HFF-Myc (cell line): Measurements from ENCODE around the gene OSBPL3.
A peak's percentile ranks its signal among the peaks of the same experiment; 100 is the strongest.

Source experiments
- DNase-seq: peaks from one replicate; pipeline ENCODE4 v3.0.0-alpha.2; 2011; ENCODE audit warnings: low read depth; ENCODE audit errors: extremely low read depth
- H3K4me3 ChIP-seq: replicated peaks from 2 replicates; pipeline ENCODE4 v1.5.1; 2011; ENCODE audit warnings: low read depth, mild to moderate bottlenecking, control low read depth, low read length
- TF ChIP-seq, protein P1 (sequence below): IDR thresholded peaks from 2 replicates; pipeline ENCODE4 v1.5.1; 2012; ENCODE audit warnings: mild to moderate bottlenecking, low read depth, low read length, control low read depth; ENCODE audit errors: missing control alignments

The OSBPL3 gene

DNA sequence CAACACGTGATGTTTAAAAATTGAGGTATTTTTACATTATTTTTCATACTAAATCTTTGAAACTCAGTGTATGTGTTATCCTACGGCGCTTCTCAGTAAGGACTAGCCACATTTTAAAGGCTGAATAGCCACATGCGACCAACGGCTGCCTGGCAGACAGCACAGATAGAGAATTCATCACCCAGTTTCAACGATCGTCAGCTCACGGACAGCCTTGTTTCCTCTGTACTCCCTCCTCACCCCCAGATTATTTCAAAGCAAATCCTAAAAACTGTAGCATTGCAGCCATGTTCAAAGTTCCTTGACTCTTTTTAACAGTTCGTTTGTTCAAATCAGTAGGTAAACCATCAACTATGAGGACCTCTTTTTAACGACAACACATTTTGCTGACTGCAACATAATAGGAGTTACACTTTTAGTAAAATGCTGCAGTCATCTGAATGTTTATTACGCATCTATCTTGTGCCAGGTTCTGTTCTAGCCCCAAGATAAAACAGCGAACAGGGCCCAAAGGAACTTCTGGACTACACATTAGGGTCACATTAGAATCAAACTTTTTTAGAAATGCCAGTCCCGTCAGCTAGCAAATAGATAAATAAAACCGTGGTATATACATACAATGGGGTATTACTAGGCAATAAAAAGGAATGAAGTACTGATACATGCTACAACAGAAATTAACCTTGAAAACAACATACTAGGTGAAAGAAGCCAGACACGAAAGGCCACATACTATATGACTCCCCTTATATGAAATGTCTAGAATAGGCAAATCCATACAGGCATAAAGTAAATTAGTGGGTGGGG lies 5.7 kb downstream of the OSBPL3 start:
- DNase-seq: no peak
- H3K4me3 ChIP-seq: no peak overlapping the region
- TF ChIP-seq, protein P1, sequence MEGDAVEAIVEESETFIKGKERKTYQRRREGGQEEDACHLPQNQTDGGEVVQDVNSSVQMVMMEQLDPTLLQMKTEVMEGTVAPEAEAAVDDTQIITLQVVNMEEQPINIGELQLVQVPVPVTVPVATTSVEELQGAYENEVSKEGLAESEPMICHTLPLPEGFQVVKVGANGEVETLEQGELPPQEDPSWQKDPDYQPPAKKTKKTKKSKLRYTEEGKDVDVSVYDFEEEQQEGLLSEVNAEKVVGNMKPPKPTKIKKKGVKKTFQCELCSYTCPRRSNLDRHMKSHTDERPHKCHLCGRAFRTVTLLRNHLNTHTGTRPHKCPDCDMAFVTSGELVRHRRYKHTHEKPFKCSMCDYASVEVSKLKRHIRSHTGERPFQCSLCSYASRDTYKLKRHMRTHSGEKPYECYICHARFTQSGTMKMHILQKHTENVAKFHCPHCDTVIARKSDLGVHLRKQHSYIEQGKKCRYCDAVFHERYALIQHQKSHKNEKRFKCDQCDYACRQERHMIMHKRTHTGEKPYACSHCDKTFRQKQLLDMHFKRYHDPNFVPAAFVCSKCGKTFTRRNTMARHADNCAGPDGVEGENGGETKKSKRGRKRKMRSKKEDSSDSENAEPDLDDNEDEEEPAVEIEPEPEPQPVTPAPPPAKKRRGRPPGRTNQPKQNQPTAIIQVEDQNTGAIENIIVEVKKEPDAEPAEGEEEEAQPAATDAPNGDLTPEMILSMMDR: no peak

DNA sequence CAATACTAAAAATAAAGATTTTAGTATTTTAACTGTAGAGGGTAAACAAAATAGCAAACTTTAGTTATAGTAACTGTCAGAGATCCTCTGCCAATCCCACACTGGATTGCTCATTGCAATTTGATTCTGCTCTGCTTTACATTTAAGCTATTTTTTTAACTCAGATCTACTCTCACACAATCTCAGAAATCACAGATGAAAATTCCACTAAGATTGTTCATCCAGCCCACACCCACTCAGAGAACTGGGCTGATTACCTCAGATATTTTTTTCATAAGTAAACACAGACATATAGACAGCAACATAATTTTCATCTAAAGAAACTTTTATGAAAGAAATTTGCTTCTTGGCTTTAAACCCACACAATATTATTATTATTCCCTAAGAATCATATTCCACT lies 7.0 kb downstream of the OSBPL3 start:
- H3K4me3 ChIP-seq: no peak overlapping the region
- TF ChIP-seq, protein P1: no peak
- no peak for DNase-seq

DNA sequence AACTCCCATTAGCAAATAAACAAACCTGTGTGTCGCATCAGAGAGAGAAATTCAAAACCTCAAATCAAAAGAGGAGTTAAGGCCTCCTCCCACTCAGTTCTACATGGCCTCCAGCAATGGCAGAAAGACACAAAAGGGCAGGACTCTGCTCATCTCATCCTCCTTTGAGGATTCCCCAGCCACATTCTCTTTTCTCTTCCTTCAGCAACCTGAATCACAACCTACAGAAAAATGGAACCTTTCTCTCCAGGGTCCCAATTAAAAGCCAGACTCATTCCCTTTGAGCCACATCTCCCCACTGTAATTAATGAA lies 7.9 kb downstream of the OSBPL3 start:
- no peak for DNase-seq
- no peak overlapping the region for H3K4me3 ChIP-seq
- TF ChIP-seq, protein P1: no peak

DNA sequence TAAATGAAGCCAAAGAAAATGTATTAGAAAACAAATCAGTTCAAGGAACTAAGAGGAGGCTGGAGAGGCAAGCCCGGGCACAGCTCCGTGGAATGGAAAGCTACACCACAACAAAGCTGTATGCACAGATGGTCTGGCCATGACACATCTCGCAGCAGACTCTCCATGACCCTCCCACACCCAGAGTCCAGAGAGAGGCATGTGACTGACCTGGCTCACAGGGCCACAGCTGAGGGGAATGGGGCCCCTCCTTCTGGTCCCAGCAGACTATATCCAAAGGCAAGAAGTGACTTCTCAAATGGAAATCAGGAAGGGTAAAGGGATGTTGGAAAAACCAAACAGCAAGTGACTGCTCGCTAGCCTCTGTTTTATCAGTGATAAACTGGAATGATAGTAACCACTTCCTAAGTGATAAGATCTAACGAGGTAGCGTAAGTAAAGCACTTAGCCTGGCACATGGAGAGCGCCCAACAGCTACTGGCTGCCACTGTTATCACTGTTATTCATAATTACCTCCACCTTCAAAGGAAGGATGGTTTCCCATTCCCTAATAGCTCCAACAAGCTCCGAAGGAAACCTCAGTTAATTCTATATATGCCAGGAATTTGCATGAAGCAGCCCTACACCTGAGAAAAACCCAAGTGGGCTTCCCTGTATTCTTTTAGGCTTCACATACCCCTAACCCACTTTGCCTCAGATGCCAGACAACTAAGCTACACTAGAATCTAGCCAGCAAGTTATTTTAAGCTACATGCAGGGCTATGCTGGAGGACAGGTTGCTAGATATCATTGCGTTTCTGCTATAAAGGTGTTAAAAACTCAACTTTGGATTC lies 8.4 kb downstream of the OSBPL3 start:
- H3K4me3 ChIP-seq: no peak overlapping the region
- peak; percentile 94 for DNase-seq
- TF ChIP-seq, protein P1: no peak

DNA sequence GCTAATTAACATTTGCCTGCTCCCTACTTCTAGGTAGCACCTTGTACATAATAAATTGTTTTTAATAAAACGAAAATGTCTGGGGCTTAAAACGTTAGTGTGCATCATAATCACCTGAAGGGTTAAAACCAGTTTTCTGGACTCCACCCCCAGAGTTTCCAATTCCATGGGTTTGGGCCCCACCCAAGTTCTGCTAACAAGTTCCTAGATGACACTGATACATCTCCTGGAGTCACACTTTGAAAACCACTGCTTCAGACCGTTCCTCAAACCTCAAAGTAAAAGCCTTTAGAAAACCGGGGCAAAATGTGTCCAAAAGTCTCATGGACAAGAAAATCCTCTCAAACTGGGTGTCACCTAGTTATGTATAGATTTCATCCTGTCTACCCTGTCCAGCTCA lies 9.3 kb downstream of the OSBPL3 start:
- H3K4me3 ChIP-seq: no peak overlapping the region
- TF ChIP-seq, protein P1: no peak
- DNase-seq: no peak

DNA sequence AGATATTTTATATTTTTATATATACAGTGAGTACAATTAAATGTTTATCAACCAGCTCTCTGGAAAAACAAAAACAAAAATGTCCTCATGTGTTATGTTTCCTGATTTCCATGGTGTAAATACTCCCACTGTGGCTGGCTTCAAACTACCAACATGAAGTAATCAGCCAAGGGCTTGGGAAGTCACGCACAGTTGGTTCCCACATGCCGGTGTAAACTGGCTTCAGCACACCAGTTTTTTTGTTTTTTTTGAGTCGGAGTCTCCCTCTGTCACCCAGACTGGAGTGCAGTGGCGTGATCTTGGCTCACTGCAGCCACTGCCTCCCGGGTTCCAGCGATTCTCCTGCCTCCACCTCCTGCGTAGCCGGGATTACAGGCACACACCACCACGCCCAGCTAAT lies 11.8 kb downstream of the OSBPL3 start:
- no peak overlapping the region for H3K4me3 ChIP-seq
- TF ChIP-seq, protein P1: no peak
- DNase-seq: no peak
